Panc1 (cell line): Measurements from ENCODE around the gene VSTM2L.

Source experiments
- CTCF ChIP-seq: fragments of 450-650 bp; IDR thresholded peaks from 2 replicates; pipeline ENCODE4 v1.5.1; 2017; ENCODE audit warnings: mild to moderate bottlenecking
- POLR2AphosphoS5 ChIP-seq: IDR thresholded peaks from 2 replicates; pipeline ENCODE4 v1.6.1; 2012; ENCODE audit warnings: mild to moderate bottlenecking, low read depth, low read length, moderate library complexity
- REST ChIP-seq, 2 experiments: IDR thresholded peaks; 2 replicates each; pipeline ENCODE4 v1.6.1; 2011 to 2012; ENCODE audit warnings: low read depth in 2 of 2, control low read depth in 1 of 2, low read length in 1 of 2, mild to moderate bottlenecking in 1 of 2, moderate library complexity in 1 of 2; ENCODE audit not compliant: insufficient read depth in 1 of 2
- SIN3A ChIP-seq: IDR thresholded peaks from 2 replicates; pipeline ENCODE4 v1.6.1; 2012; ENCODE audit warnings: low read depth, mild to moderate bottlenecking, low read length, moderate library complexity, borderline replicate concordance; ENCODE audit not compliant: insufficient read depth

- TF ChIP-seq CTCF, result no peak
- TF ChIP-seq POLR2AphosphoS5, result no peak
- no peak for TF ChIP-seq REST (IDR thresholded peaks at IDR 0.05; ENCODE audit: insufficient read depth in 1 of 2, low read depth in 2 of 2, low read length in 1 of 2)
- no peak for TF ChIP-seq SIN3A
These were observed 8.3 kb downstream of the VSTM2L start for GRCh38 chr20:37911261-37911660.
